Stomach (tissue), 9 donors: ENCODE measurements around the gene GRK6. TPM values are rescaled to one million over a fixed set of nuclear protein-coding genes. Genes with fewer than 3 reads are reported as not detected.

Source experiments
- DNase-seq, 2 donors: peaks; one replicate each; pipeline versions ENCODE4 v3.0.0 to v3.0.0-alpha.2; 2013 to 2019
- H3K27ac ChIP-seq, 5 donors: fragments of 200-600 bp in 4 of 5; sonication (generic) in 4 of 5; one replicate each; pipeline ENCODE4 v1.5.1; 2013 to 2019; ENCODE audit warnings: mild to moderate bottlenecking in 1 of 5, moderate library complexity in 1 of 5
- H3K27me3 ChIP-seq, 3 donors: fragments of 200-600 bp; sonication (generic); one replicate each; pipeline ENCODE4 v1.5.1; 2017 to 2019; ENCODE audit warnings: mixed run types in 1 of 3
- H3K36me3 ChIP-seq, 4 donors: fragments of 200-600 bp; sonication (generic); 1 replicate in 3 of 4; 2 replicates in 1 of 4; pipeline ENCODE4 v1.5.1; 2016 to 2019
- H3K4me1 ChIP-seq, 4 donors: fragments of 200-600 bp; sonication (generic); one replicate each; pipeline ENCODE4 v1.5.1; 2016 to 2019
- H3K4me3 ChIP-seq, 4 donors: fragments of 200-600 bp; sonication (generic) in 3 of 4; one replicate each; pipeline ENCODE4 v1.5.1; 2016 to 2019; ENCODE audit warnings: mild to moderate bottlenecking in 1 of 4
- H3K9me3 ChIP-seq, 4 donors: fragments of 200-600 bp; sonication (generic); one replicate each; pipeline ENCODE4 v1.5.1; 2016 to 2019
- EP300 ChIP-seq: sonication (generic); formaldehyde crosslinking; IDR thresholded peaks from one replicate; pipeline ENCODE4 v1.6.1; 2017; ENCODE audit warnings: antibody characterized with exemption
- POLR2A ChIP-seq, 4 donors: fragments of 450-650 bp; IDR thresholded peaks; one replicate each; pipeline ENCODE4 v1.6.1; 2016; ENCODE audit warnings: antibody characterized with exemption in 4 of 4, control low read depth in 2 of 4, mild to moderate bottlenecking in 1 of 4, moderate library complexity in 1 of 4
- POLR2AphosphoS5 ChIP-seq, 3 donors: sonication (generic); formaldehyde crosslinking; IDR thresholded peaks; one replicate each; pipeline ENCODE4 v1.6.1; 2016; ENCODE audit warnings: antibody characterized with exemption in 3 of 3
- WGBS, 5 donors: extraction: QIAGEN DNeasy Blood & Tissue Kit in 3 of 5; methylation state at CpG; one replicate each; pipeline versions ENCODE4 v1.1.5 to v1.1.7; 2013 to 2018; 5-methylcytosine and 5-hydroxymethylcytosine counted together
- intact Hi-C: fragments of 100-400 bp; cut with DNase I; formaldehyde crosslinking; loops from one replicate; pipeline ENCODE4 v1.15.1; 2023; ENCODE audit warnings: low total_unique reads
- polyA plus RNA-seq, 3 donors: library from polyadenylated mRNA; stranded (reverse); fragments of 200-250 nt; gene quantifications; one replicate each; pipeline ENCODE4 v1.2.3, GENCODE V29; 2013
- total RNA-seq, 5 donors: library from RNA; depleted of rRNA; stranded (reverse); fragments of >200 nt; gene quantifications; one replicate each; pipeline versions ENCODE4 v1.1.0 to v1.2.3, GENCODE V29; 2014 to 2016
- TF ChIP-seq, protein P1 (sequence below), 7 experiments: fragments of 450-650 bp in 4 of 7; fragments of 200-600 bp in 3 of 7; sonication (generic) in 3 of 7; IDR thresholded peaks; one replicate each; pipeline ENCODE4 v1.5.1; 2016 to 2019; ENCODE audit warnings: antibody characterized with exemption in 7 of 7, control low read depth in 2 of 7, mild to moderate bottlenecking in 1 of 7
- donor health status: healthy with polysubstance abuse.
- donor health status: Bipolar disorder and iron deficiency.
- donor health status: healthy.

GRK6 gene
- total and polyA plus RNA-seq, 8 donors: 1.8 to 91.2 (median 17.7) TPM

GRCh38 chr5:177476531-177477233 is 50.2 kb downstream of the GRK6 start:
- Histone ChIP-seq H3K4me1 (peaks cover 26 to 88% (median 59%) of the 10 kb centered on the region in 4 donors), H3K27ac (peak overlapping the region in 4 of 5 donors; percentile 65 to 83 (median 80)), H3K9me3 (no peaks in the 10 kb centered on the region), H3K4me3 (no peak overlapping the region), H3K27me3 (peaks cover 0 to 22% (median 3%) of the 10 kb centered on the region in 3 donors), H3K36me3 (peaks cover 0 to 5% (median 2%) of the 10 kb centered on the region in 4 donors)
- WGBS, 5 donors: 71 to 78% (median 75%) methylated on average over 18 of the region's 18 CpGs
- TF ChIP-seq POLR2AphosphoS5 (IDR thresholded peaks at IDR 0.05) (peak; percentile 9 to 45 (median 30)), EP300 (no peak)
- TF ChIP-seq, protein P1, sequence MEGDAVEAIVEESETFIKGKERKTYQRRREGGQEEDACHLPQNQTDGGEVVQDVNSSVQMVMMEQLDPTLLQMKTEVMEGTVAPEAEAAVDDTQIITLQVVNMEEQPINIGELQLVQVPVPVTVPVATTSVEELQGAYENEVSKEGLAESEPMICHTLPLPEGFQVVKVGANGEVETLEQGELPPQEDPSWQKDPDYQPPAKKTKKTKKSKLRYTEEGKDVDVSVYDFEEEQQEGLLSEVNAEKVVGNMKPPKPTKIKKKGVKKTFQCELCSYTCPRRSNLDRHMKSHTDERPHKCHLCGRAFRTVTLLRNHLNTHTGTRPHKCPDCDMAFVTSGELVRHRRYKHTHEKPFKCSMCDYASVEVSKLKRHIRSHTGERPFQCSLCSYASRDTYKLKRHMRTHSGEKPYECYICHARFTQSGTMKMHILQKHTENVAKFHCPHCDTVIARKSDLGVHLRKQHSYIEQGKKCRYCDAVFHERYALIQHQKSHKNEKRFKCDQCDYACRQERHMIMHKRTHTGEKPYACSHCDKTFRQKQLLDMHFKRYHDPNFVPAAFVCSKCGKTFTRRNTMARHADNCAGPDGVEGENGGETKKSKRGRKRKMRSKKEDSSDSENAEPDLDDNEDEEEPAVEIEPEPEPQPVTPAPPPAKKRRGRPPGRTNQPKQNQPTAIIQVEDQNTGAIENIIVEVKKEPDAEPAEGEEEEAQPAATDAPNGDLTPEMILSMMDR (IDR thresholded peaks at IDR 0.05): no peak
- peak in 1 of 2 donors; percentile 63 for DNase-seq
- intact Hi-C loops: no loop called here

DNA sequence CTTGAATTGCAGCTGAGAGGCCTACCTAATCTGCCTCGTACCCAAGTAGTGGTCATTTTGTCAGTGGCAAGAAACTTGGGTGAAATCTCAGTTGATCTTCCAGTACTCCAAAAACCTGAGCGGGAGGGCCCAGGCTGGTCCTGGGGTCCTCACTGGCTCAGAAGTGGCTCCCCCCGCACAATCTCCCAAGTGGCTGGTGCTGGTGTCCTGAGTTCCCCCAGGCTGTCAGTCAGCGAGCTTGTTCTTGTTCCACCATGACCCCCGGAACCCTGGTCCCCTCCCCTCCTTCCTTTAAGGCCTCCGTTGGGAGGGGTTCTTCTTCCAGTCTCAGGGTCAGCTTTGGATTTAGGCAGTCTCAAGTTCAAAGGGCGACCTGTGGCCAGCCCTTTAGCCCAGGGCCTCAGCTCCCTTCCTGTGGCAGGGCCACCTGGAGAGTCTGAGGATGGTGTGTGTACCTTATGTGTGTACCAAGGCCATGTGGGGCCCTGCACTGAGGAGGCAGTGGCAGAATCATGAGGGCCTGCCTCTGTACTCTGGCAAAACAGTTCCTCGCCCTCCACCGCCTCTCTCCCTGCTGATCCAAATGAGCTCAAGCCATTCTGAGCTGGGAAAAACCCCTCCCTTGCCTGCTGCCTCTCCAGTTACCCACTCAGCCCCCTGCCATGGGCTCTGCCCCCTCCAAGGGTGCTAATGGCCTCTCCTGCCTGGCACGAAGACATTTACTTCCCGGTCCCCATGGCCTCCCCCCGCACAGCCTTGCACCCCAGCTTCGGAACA is 51.4 kb downstream of the GRK6 start:
- DNase-seq: no peak
- peaks cover 15 to 82% (median 51%) of the 10 kb centered on the region in 4 donors for H3K4me1 ChIP-seq
- H3K27me3 ChIP-seq: peaks cover 0 to 11% (median 0%) of the 10 kb centered on the region in 3 donors
- TF ChIP-seq EP300 (no peak), POLR2A (IDR thresholded peaks at IDR 0.05) (no peak), POLR2AphosphoS5 (IDR thresholded peaks at IDR 0.05) (no peak)
- TF ChIP-seq, protein P1 (IDR thresholded peaks at IDR 0.05): no peak
- intact Hi-C loops: no loop called here
- H3K4me3 ChIP-seq: no peak overlapping the region
- 84 to 95% (median 91%) methylated on average over 12 to 13 of the region's 13 CpGs for WGBS, 5 donors
- H3K36me3 ChIP-seq: peaks cover 0 to 9% (median 4%) of the 10 kb centered on the region in 4 donors
- H3K9me3 ChIP-seq: no peaks in the 10 kb centered on the region
- H3K27ac ChIP-seq: peak overlapping the region in 4 of 5 donors; percentile 65 to 83 (median 80)

GRCh38 chr5:177478711-177479646 is 52.5 kb downstream of the GRK6 start:
- H3K9me3 ChIP-seq: no peaks in the 10 kb centered on the region
- DNase-seq: peak; percentile 80 to 82
- H3K4me1 ChIP-seq: peaks cover 15 to 87% (median 53%) of the 10 kb centered on the region in 4 donors
- TF ChIP-seq, protein P1 (IDR thresholded peaks at IDR 0.05): no peak
- TF ChIP-seq POLR2AphosphoS5 (IDR thresholded peaks at IDR 0.05) (peak; percentile 61 to 77 (median 68)), EP300 (no peak), POLR2A (IDR thresholded peaks at IDR 0.05) (no peak)
- H3K4me3 ChIP-seq: no peak overlapping the region
- 23 to 40% (median 29%) methylated on average over 18 of the region's 18 CpGs for WGBS, 5 donors
- H3K27me3 ChIP-seq: peaks cover 0 to 5% (median 0%) of the 10 kb centered on the region in 3 donors
- intact Hi-C loops: no loop called here
- H3K27ac ChIP-seq: peak overlapping the region; percentile 39 to 83 (median 78)
- peaks cover 9 to 20% (median 14%) of the 10 kb centered on the region in 4 donors for H3K36me3 ChIP-seq
